NCI-H1092 treated with DMSO at 0.1 percent for 48 hours (cell line): ENCODE measurements around the gene CHID1.

Experiments used
- DNase-seq: peaks from one replicate; lab custom pipeline; 2025; lab: John Stamatoyannopoulos, UW

The CHID1 gene

DNA sequence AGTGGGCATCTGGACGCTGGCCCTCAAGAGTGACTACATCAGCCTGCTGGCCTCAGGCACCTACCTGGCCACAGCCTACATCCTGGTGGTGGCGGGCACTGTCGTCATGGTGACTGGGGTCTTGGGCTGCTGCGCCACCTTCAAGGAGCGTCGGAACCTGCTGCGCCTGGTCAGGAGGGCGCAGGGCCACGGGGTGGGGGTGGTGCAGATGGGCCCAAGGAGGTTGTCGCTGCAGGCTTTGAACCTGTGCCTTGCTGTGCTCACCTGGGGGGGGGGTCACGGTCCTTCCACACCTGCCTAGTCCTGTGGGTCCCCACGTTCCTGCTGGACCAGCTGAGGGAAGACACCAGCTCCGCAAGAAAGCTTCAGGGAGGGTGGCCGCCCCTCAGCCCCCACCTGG lies 74.3 kb downstream of the CHID1 start:
- DNase-seq, result no peak

GRCh38 chr11:834371-835316 lies 76.0 kb downstream of the CHID1 start:
- no peak for DNase-seq

- no peak for DNase-seq
Observed at GRCh38 chr11:833849-834311, 76.7 kb downstream of the CHID1 start.

DNA sequence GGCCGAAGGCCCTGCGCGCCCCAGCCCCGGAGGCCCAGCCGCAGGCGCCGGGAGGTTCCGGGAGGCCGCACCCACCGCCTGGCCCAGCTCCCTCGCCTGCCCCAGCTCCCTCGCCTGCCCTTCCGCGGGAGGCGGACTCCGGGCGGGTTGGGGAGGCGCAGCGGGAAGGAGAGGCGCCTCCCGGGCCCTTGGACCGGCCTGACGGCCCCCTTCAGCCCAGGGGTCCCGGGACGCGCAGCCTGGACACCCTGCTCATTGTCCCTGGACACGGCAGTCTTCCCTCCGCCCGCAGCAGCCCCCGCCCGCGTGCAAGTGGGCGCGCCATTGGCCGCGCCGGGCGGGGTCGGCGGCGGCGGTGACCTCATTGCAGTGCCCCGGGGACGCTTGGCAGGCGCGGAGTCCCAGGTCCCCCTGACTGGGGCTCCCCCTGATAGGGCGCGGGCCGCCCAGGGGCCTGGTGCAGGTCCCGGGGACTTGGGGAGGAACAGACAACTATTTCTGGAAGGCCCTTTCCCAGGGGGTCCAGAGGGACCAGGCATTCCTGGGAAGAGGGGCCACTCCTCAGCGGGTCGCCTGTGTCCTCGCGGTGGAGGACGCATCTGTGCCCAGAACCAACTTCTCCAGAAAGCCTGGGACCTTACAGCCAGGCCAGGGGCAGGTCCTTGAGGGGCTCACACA lies 77.4 kb downstream of the CHID1 start:
- DNase-seq, result peak; percentile 21

DNA sequence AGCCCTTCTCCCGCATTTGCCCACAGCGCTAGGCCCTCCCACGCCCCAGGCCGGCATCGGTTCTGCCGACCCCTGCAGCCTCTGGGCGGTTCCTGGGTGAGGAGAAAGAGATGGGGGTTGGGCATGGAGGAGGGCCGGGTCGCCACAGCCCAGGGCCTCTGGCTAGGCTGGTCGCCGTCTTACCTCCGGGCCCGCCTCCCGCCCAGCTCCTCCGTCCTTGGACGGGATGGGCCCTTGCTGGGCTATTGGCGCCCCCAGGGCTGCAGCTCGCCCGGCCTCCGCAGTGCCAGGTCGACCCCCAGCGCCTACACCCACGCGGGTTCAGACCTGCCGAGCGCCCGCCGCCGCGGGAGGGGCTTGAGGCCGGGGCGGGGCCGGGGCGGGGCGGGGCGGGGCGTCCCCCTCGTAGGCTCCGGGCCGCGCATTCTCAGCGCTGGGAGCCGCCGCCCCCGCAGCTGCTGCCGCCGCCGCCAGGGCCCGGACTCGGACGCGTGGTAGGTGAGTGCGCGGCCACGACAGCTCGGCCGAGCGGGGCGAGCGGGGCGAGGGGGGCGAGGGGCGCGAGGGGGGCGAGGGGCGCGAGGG lies 78.0 kb downstream of the CHID1 start, which contains the start of gene CD151:
Gene CD151 (plus strand): TSS at position 424 of the 585 bp plus-strand sequence. CDS start 3,118 bp downstream, outside the sequence.
- peak; percentile 9 for DNase-seq

GRCh38 chr11:831961-832528 lies 78.6 kb downstream of the CHID1 start:
- no peak for DNase-seq

DNA sequence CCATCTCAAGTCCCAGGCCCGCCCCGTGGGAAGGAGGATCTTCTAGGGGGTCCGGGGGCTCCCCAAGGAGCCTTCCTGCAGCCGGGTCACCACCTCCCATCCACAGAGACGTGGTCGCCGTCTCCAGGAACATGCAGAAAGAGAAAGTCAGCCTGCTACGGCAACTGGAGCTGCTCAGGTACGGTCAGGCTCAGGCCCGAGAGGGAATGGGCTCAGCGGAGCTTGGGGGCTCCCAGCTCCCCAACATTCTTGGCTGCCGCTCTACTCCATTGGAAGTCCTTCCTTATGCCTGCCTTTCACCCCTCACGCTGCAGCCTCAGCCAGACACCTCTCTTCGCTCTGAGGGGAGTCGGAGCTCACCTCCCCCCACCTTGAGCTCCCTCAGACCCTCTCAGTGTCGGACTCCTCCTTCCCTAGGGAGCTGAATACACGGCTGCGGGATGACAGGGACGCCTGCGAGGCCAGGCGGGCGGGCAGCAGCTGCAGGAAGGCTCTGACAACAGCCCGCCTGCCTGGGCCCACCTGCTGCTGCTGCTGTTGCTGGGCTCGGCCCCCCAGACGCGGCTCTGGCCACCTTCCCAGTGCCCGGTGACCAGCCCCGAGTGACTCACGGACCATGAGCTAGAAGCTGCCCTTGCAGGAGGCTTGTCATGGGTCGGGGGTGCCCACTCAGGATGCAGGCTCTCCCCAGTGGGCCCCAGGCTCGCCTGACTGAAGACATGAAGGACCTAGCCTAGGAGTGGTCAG lies 79.3 kb downstream of the CHID1 start:
- DNase-seq, result peak; percentile 56

DNA sequence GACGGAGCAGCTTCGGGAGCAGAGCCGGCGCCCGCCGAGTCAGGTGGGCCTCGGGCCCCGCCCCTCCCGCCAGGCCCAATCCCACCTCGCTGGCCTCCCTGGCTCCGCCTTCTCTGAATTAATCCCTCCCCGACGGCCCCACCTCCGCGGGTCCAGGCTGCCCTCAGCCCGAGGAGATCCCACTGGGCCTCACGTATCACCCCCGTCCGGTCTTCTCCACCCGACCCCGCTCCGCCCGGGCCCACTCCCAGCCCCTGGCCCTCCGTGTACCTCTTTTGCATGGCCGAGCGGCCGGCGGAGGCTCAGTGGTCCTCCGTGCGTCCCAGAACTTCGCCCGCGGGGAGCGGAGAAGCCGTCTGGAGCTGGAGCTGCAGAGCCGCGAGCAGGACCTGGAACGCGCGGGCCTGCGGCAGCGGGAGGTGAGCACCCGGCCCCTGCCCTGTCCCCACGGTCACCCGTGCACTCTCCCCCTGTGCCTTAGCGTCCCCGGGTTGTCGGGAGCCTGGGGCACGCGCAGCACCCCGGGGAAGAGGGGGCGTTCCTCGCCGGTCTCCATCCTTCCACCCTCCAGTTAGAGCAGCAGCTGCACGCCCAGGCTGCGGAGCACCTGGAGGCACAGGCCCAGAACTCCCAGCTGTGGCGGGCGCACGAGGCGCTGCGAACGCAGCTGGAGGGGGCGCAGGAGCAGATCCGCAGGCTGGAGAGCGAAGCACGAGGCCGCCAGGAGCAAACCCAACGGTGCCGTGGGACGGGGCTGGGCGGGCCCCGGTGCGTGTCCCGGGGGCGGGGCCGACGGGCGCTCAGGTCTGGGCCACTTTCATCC lies 80.1 kb downstream of the CHID1 start:
- DNase-seq, result peak; percentile 80

DNA sequence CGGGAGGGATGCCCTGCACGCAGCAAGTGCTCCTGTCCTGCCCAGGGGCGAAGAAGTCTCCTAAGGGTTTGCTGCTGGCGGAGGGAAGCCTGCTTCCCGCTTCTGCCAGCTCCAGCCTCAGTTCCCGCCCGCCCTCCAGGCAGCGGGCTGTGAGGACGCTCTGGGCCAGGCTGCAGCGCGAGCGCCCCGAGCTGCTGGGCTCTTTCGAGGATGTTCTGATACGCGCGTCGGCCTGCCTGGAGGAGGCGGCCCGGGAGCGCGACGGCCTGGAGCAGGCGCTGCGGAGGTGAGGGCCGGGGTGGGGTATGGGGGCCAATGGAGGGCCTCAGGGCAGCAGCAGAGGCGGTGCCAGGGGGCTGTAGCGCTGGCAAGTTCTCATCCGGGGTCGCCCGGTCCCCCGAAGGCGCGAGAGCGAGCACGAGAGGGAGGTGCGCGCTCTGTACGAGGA lies 80.7 kb downstream of the CHID1 start:
- no peak for DNase-seq

DNA sequence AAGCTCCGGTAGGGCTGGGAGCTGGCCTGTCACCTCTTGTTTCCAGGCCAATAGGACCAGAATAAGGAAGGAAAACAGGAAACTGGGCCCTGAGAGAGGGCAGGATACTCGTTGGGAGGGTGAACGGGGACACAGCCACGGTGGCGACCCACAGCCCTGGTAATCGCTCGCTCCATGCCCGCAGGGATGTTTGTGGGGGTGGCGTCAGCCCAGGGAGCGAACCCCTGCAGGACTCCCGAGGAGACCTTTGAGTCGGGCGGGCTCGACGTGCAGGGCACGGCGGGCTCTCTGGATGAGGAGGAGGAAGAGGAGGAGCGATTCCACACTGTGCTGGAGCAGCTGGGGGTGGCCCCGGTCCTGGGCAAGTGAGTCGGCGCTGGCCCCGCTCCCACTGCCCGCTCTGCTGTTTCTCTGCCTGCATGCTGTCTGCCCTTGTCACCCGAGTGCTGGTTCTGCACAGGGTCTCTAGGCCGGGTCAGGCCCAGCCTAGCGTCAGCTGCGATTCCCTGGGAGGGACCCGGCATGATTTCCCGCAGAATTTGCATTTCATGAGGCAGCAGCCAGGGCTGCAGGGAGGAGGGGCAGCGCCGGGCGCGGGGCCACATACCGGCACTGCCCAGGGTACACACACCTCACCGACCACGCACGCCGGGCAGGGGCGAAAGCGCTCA lies 81.3 kb downstream of the CHID1 start:
- no peak for DNase-seq

GRCh38 chr11:828506-829175 lies 82.0 kb downstream of the CHID1 start:
- no peak for DNase-seq

GRCh38 chr11:827897-828192 lies 82.8 kb downstream of the CHID1 start, which contains the start of gene CRACR2B:
CRACR2B (plus strand) TSS chr11:827919; CDS start chr11:828608, 689 bp downstream.
- DNase-seq, result no peak

- DNase-seq, result no peak
Observed at GRCh38 chr11:827146-827896, 83.3 kb downstream of the CHID1 start.

DNA sequence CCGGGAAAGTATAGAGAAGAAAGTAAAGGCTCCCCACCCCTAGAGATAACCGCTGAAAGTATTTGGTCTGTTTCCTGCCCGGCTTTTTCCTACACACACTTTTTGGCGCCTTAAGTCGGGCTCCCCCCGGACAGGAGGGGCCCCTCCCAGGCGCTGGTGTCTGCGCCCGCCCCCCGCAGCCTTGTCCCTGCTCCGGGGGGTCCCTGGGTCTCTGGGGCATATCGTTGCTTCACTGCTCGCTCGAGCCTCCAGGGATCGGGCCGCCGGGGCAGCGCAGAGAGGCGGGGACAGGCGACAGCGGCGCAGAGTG lies 83.8 kb downstream of the CHID1 start:
- no peak for DNase-seq

DNA sequence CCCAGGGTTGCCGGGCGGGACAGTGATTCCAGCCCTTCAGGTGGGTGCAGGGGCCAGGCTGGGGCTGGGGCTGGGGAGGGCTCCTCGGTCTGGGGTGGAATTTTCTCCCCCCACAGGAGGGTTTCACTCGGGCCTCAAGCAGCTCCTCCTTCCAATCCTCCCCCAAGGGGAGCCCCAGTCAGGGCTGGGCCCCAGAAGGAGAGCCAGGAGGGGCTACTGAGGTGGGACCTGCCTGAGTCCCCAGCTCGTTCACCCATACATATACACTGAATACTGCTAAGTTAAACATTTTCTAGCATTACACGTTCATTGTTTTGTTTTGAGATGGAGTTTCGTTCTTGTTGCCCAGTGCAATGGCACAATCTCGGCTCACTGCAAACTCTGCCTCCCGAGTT lies 84.4 kb downstream of the CHID1 start:
- DNase-seq, result no peak

- DNase-seq, result no peak
Observed at GRCh38 chr11:825366-826226, 85.0 kb downstream of the CHID1 start.

- DNase-seq, result peak; percentile 52
Observed at GRCh38 chr11:824942-825341, 85.7 kb downstream of the CHID1 start.

GRCh38 chr11:824292-824880 lies 86.2 kb downstream of the CHID1 start:
- peak; percentile 88 for DNase-seq
